PC-3 (cell line): ENCODE data around the gene FBN3. TPM values are rescaled to one million over a fixed set of nuclear protein-coding genes. Genes with fewer than 3 reads are reported as not detected.

Experiments
- ATAC-seq: fragments of 200-7000 bp; cut with Tn5 transposase; 2 replicates; pipeline ENCODE4 v1.9.1; 2020; ENCODE audit warnings: mild to moderate bottlenecking, moderate library complexity
- BruUV-seq: library from RNA; stranded (reverse); fragments of 400-500 nt; replicated peaks from 2 replicates; lab custom pipeline; 2021; lab: Mats Ljungman, UMichigan
- CTCF ChIA-PET: fragments of 300-600 bp; sonication (Branson Sonifier 250); formaldehyde crosslinking; loops from one replicate; lab custom pipeline; 2022; ENCODE audit warnings: antibody characterized with exemption; lab: Charles Lee
- POLR2A ChIA-PET: fragments of 300-600 bp; sonication (Branson Sonifier 250); formaldehyde crosslinking; loops from one replicate; lab custom pipeline; 2022; ENCODE audit warnings: antibody characterized with exemption; ENCODE audit not compliant: unreplicated experiment; lab: Charles Lee
- DNase-seq: peaks from one replicate; pipeline ENCODE4 v3.0.0-alpha.2; 2015
- H2AFZ ChIP-seq: fragments of 300-600 bp; sonication (generic); 2 replicates; pipeline ENCODE4 v1.6.0; 2016; ENCODE audit warnings: antibody characterized with exemption, low read length
- H3F3A ChIP-seq: fragments of 300-600 bp; sonication (generic); one replicate; pipeline ENCODE4 v1.6.0; 2017; ENCODE audit warnings: antibody characterized with exemption, low read length, control low read depth, mild to moderate bottlenecking; ENCODE audit not compliant: unreplicated experiment
- H3K27ac ChIP-seq: fragments of 300-600 bp; sonication (generic); 2 replicates; pipeline ENCODE4 v1.5.1; 2016; ENCODE audit warnings: mild to moderate bottlenecking, low read length
- H3K27me3 ChIP-seq: fragments of 300-600 bp; sonication (generic); 2 replicates; pipeline ENCODE4 v1.6.1; 2016; ENCODE audit warnings: low read length, mixed read lengths
- H3K36me3 ChIP-seq: fragments of 300-600 bp; sonication (generic); 2 replicates; pipeline ENCODE4 v1.6.1; 2016; ENCODE audit warnings: low read depth, mixed run types, low read length, mixed read lengths
- H3K4me1 ChIP-seq: fragments of 300-600 bp; sonication (generic); 2 replicates; pipeline ENCODE4 v1.5.1; 2016; ENCODE audit warnings: low read length; ENCODE audit not compliant: insufficient read depth
- H3K4me2 ChIP-seq: fragments of 300-600 bp; sonication (generic); 2 replicates; pipeline ENCODE4 v1.6.0; 2016; ENCODE audit warnings: low read length
- H3K4me3 ChIP-seq: fragments of 300-600 bp; sonication (generic); 2 replicates; pipeline ENCODE4 v1.5.1; 2016; ENCODE audit warnings: mild to moderate bottlenecking, low read length, mixed read lengths
- H3K79me2 ChIP-seq: fragments of 300-600 bp; sonication (generic); 2 replicates; pipeline ENCODE4 v1.6.1; 2017; ENCODE audit warnings: low read length, mixed read lengths
- H3K9ac ChIP-seq: fragments of 300-600 bp; sonication (generic); 2 replicates; pipeline ENCODE4 v1.6.0; 2016; ENCODE audit warnings: mild to moderate bottlenecking, low read length
- H3K9me2 ChIP-seq: fragments of 300-600 bp; sonication (generic); replicated peaks from 2 replicates; pipeline ENCODE4 v1.6.1; 2016; ENCODE audit warnings: mixed run types, low read length, mixed read lengths
- H3K9me3 ChIP-seq: fragments of 300-600 bp; sonication (generic); 2 replicates; pipeline ENCODE4 v1.6.1; 2016; ENCODE audit warnings: low read length, mixed read lengths
- H4K20me1 ChIP-seq: fragments of 300-600 bp; sonication (generic); 2 replicates; pipeline ENCODE4 v1.6.1; 2016; ENCODE audit warnings: low read length, mixed read lengths
- EZH2 ChIP-seq: fragments of 300-600 bp; sonication (generic); IDR thresholded peaks from one replicate; pipeline ENCODE4 v1.6.1; 2017; ENCODE audit warnings: antibody characterized with exemption, mild to moderate bottlenecking, low read length; ENCODE audit not compliant: unreplicated experiment
- EZH2phosphoT487 ChIP-seq: fragments of 300-600 bp; sonication (generic); IDR thresholded peaks from 2 replicates; pipeline ENCODE4 v1.6.1; 2018; ENCODE audit warnings: mild to moderate bottlenecking, antibody characterized with exemption, low read length, borderline replicate concordance
- intact Hi-C: fragments of 100-400 bp; cut with micrococcal nuclease; formaldehyde crosslinking; loops from 2 replicates; pipeline ENCODE4 v1.9.0; 2023
- total RNA-seq: library from RNA; depleted of rRNA; stranded (reverse); fragments of >200 nt; gene quantifications from 2 replicates; pipeline ENCODE4 v1.2.3, GENCODE V29; 2014
- TF ChIP-seq, protein P1 (sequence below): fragments of 300-600 bp; sonication (generic); conservative IDR thresholded peaks from 2 replicates; pipeline ENCODE4 v1.5.1; 2017; ENCODE audit warnings: antibody characterized with exemption, low read depth, mild to moderate bottlenecking, low read length

The FBN3 gene
- total RNA-seq, 1 experiment from 2014 or later = under 0.01 TPM

DNA sequence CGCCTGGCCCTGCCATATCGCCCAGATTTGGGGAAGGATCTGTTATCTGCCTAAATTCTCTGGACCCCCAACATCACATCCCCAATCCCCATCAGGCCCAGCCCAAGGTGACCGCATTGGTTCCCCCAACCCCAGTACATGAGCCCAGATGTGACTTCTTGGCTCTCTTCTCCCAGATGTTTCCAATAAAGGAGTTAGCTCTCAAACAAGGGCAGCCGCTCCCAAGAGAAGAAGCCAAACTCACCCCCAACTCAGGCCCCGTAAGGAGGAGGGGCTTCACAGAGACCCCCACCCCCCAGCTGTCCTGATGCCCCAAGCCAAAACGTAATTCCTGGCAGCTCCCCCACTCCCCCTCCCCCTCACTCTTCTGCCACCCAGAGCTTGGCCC lies 6.9 kb downstream of the FBN3 start:
- no peaks in the 10 kb centered on the region for H3K36me3 ChIP-seq
- no peaks in the 10 kb centered on the region for H3K4me1 ChIP-seq
- DNase-seq = no peak
- no peak overlapping the region for H3K4me2 ChIP-seq
- intact Hi-C loops = no loop called here
- TF ChIP-seq, protein P1, sequence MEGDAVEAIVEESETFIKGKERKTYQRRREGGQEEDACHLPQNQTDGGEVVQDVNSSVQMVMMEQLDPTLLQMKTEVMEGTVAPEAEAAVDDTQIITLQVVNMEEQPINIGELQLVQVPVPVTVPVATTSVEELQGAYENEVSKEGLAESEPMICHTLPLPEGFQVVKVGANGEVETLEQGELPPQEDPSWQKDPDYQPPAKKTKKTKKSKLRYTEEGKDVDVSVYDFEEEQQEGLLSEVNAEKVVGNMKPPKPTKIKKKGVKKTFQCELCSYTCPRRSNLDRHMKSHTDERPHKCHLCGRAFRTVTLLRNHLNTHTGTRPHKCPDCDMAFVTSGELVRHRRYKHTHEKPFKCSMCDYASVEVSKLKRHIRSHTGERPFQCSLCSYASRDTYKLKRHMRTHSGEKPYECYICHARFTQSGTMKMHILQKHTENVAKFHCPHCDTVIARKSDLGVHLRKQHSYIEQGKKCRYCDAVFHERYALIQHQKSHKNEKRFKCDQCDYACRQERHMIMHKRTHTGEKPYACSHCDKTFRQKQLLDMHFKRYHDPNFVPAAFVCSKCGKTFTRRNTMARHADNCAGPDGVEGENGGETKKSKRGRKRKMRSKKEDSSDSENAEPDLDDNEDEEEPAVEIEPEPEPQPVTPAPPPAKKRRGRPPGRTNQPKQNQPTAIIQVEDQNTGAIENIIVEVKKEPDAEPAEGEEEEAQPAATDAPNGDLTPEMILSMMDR = no peak
- no peak for TF ChIP-seq EZH2
- H3K79me2 ChIP-seq = no peaks in the 10 kb centered on the region
- H3K4me3 ChIP-seq = no peak overlapping the region
- H4K20me1 ChIP-seq = no peaks in the 10 kb centered on the region
- no peaks in the 10 kb centered on the region for H3K9me3 ChIP-seq
- H3K27ac ChIP-seq = no peak overlapping the region
- no peak for ATAC-seq
- H2AFZ ChIP-seq = no peak overlapping the region
- no peaks in the 10 kb centered on the region for H3K9me2 ChIP-seq
- no peaks in the 10 kb centered on the region for H3F3A ChIP-seq
- ChIA-PET CTCF (no interaction called here), POLR2A (no interaction called here)
- H3K9ac ChIP-seq = no peak overlapping the region
- BruUV-seq = no TSS peak
- H3K27me3 ChIP-seq = peaks cover 4% of the 10 kb centered on the region

DNA sequence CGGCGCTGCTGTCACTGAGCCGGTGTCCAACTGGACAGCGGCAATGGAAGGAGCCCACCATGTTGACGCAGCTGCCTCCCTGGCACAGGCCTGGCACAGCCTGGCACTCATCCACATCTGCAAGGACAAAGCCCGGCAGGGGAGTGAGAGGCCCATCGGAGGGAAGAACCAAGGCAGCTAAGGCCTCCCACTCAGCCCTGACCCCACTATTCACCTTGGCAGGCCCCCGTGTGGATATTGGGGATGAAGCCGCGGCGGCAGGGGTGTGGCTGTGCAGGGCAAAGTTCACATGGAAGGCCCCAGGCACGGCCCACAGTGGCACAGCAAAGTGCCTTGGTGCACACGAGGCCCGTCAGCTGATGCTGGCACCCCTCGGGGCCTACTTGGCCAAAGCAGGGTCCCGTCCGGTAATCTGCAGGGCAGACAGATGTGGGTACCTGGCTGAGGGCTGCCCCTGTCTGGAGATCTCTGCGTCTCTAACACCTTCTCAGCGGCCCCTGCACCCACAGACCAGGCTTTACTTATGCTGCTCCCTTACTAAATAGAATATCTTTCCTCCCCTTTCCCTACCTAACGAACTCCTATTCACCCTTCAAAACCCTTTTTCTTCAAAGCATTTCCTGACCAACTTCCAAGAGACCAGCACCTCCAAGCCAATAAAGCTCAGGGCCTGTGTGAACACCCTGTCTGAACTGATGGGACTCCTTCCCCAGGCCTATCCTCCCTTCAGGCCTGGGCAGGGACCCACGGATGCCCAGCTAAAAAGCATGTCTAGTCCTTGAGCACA lies 7.5 kb downstream of the FBN3 start:
- no peaks in the 10 kb centered on the region for H3K9me2 ChIP-seq
- no TSS peak for BruUV-seq
- H3K4me1 ChIP-seq = no peaks in the 10 kb centered on the region
- H3K9ac ChIP-seq = no peak overlapping the region
- intact Hi-C loops = no loop called here
- no peaks in the 10 kb centered on the region for H3K27me3 ChIP-seq
- no peaks in the 10 kb centered on the region for H4K20me1 ChIP-seq
- ChIA-PET POLR2A (no interaction called here), CTCF (no interaction called here)
- no peak overlapping the region for H3K27ac ChIP-seq
- DNase-seq (no peak), ATAC-seq (no peak)
- H3K36me3 ChIP-seq = no peaks in the 10 kb centered on the region
- no peaks in the 10 kb centered on the region for H3F3A ChIP-seq
- no peak for TF ChIP-seq EZH2phosphoT487
- TF ChIP-seq, protein P1 = no peak
- no peak for TF ChIP-seq EZH2
- no peaks in the 10 kb centered on the region for H3K79me2 ChIP-seq
- H3K4me2 ChIP-seq = no peak overlapping the region
- no peak overlapping the region for H2AFZ ChIP-seq
- no peak overlapping the region for H3K4me3 ChIP-seq
- no peaks in the 10 kb centered on the region for H3K9me3 ChIP-seq

DNA sequence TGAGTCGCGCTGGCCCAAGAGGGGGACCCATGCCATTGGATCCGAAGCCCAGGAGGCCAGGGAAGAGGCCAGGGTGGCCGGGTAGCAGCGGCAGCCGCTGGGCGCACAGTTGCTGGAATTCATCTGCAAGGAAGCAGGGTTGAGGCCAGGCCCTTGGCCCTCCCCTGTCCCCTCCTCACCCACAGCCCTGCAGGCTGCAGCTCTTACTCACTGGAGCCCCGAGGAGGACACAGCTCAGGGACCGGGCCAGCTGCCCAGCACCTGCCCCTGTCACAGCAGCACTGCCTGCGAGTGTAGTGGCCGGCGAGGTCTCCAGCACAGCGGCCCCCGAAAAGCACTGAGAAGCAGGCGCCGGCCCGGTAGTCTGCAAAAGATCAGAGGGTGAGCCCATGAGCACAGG lies 11.2 kb downstream of the FBN3 start:
- H3K9me2 ChIP-seq = no peaks in the 10 kb centered on the region
- no peaks in the 10 kb centered on the region for H3K4me1 ChIP-seq
- H4K20me1 ChIP-seq = no peaks in the 10 kb centered on the region
- no peak overlapping the region for H3K4me3 ChIP-seq
- DNase-seq (no peak), ATAC-seq (no peak)
- intact Hi-C loops = no loop called here
- H2AFZ ChIP-seq = no peak overlapping the region
- no peak overlapping the region for H3K4me2 ChIP-seq
- no peak overlapping the region for H3K9ac ChIP-seq
- H3K9me3 ChIP-seq = no peaks in the 10 kb centered on the region
- H3K27me3 ChIP-seq = no peaks in the 10 kb centered on the region
- no peak overlapping the region for H3K27ac ChIP-seq
- no peaks in the 10 kb centered on the region for H3K79me2 ChIP-seq
- TF ChIP-seq EZH2 = no peak
- no peak for TF ChIP-seq EZH2phosphoT487
- TF ChIP-seq, protein P1 = no peak
- no TSS peak for BruUV-seq
- H3F3A ChIP-seq = no peaks in the 10 kb centered on the region
- ChIA-PET POLR2A (no interaction called here), CTCF (no interaction called here)
- no peaks in the 10 kb centered on the region for H3K36me3 ChIP-seq
